Endothelial cell of umbilical vein (primary cell): Measurements from ENCODE around the gene OR10H5.

Experiments used
- JUN ChIP-seq: IDR thresholded peaks from 2 replicates; pipeline ENCODE4 v1.6.1; 2011; ENCODE audit warnings: borderline replicate concordance, low read depth; ENCODE audit not compliant: insufficient read length, insufficient read depth
- POLR2A ChIP-seq: IDR thresholded peaks from 2 replicates; pipeline ENCODE4 v1.6.1; 2012; ENCODE audit warnings: low read depth, mild to moderate bottlenecking, control low read depth, low read length
- TF ChIP-seq, protein P1 (sequence below), 2 donors: IDR thresholded peaks; 1 replicate in 1 of 2; 2 replicates in 1 of 2; pipeline ENCODE4 v1.5.1; 2011; ENCODE audit warnings: low read length in 2 of 2, mild to moderate bottlenecking in 2 of 2, moderate library complexity in 2 of 2, control low read depth in 1 of 2, inconsistent platforms in 1 of 2, low read depth in 1 of 2; ENCODE audit not compliant: insufficient read depth in 1 of 2; ENCODE audit errors: extremely low read depth in 1 of 2
- TF ChIP-seq, protein P2 (sequence below): IDR thresholded peaks from 2 replicates; pipeline ENCODE4 v1.6.1; 2011; ENCODE audit not compliant: insufficient read depth, insufficient read length

DNA sequence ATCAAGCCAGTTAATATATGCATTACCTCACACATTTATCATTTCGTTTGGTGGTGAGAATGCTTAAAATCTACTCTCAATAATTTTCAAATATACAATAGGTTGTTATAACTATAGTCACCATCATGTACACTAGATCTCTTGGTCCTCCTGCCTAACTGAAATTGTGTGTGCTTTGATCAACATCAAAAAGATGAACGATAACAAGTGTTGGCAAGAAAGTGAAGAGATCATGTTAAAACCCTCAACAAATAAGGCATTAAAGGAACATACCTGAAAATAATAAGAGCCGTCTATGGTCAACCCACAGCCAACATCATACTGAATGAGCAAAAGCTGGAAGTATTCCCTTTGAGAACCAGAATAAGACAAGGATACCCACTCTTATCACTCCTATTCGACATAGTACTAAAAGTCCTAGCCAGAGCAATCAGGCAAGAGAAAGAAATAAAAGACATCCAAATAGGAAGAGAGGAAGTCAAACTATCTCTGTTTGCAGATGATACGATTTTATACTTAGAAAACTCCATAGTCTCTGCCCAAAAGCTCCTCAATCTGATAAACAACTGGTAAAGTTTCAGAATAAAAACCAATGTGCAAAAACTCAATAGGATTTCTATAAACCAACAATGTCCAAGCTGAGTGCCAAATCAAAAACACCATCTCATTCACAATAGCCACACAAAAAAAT is 55.9 kb downstream of the OR10H5 start:
- TF ChIP-seq, protein P1, sequence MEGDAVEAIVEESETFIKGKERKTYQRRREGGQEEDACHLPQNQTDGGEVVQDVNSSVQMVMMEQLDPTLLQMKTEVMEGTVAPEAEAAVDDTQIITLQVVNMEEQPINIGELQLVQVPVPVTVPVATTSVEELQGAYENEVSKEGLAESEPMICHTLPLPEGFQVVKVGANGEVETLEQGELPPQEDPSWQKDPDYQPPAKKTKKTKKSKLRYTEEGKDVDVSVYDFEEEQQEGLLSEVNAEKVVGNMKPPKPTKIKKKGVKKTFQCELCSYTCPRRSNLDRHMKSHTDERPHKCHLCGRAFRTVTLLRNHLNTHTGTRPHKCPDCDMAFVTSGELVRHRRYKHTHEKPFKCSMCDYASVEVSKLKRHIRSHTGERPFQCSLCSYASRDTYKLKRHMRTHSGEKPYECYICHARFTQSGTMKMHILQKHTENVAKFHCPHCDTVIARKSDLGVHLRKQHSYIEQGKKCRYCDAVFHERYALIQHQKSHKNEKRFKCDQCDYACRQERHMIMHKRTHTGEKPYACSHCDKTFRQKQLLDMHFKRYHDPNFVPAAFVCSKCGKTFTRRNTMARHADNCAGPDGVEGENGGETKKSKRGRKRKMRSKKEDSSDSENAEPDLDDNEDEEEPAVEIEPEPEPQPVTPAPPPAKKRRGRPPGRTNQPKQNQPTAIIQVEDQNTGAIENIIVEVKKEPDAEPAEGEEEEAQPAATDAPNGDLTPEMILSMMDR (IDR thresholded peaks at IDR 0.05; ENCODE audit: extremely low read depth in 1 of 2, insufficient read depth in 1 of 2, low read depth in 1 of 2, low read length in 2 of 2) = no peak
- TF ChIP-seq POLR2A = no peak
- TF ChIP-seq JUN = no peak
- TF ChIP-seq, protein P2, sequence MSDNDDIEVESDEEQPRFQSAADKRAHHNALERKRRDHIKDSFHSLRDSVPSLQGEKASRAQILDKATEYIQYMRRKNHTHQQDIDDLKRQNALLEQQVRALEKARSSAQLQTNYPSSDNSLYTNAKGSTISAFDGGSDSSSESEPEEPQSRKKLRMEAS = no peak
